Loucy (cell line): ENCODE measurements around the gene NEIL1.

Source experiments
- EZH2phosphoT487 ChIP-seq: fragments of 200-600 bp; IDR thresholded peaks from 2 replicates; pipeline ENCODE4 v1.6.1; 2018; ENCODE audit warnings: antibody characterized with exemption, mild to moderate bottlenecking, moderate library complexity, borderline replicate concordance
- TF ChIP-seq, protein P1 (sequence below): fragments of 200-600 bp; sonication (generic); conservative IDR thresholded peaks from 2 replicates; pipeline ENCODE4 v1.5.1; 2014; ENCODE audit warnings: mild to moderate bottlenecking, antibody characterized with exemption, low read length

DNA sequence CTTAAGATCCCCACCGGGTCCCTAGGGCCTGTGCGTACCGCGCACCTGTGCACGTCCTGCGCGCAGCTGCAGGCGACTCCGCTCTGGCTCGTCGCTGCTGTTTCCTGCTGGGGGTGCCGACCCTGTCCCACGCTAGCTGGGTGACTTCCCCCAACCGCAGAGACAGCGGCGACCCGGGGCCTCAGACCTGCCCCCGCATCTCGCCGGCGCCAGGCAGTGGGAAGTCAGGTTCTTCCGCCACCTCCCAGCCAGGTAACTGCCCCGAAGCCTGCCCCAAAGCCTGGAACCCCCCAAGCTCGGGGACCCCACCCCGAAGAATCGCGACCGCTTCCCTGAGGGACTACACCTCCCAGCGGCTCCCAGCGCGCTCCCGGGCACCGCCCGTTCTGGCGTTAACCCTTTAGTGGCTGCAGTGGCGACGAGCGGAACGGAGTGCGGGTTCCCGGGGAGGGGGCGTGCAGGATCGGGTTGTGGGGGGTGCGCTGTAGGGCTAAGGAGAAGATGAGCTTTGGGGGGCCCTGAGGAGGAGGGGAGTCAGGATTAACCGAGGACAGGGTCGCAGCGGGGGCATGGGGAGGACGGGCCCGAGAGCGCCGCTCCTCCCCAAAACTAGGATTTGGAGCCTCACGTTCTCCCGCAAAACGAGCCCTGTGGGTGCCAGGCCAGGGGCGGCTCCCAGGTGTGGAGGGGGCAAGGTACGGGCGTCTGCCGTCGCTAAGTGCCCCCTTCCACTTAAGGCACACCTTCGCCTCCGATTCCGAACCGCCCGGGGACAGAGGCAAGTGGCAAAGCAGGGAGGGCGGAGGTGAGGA lies 589 bp downstream of the NEIL1 start:
- TF ChIP-seq, protein P1, sequence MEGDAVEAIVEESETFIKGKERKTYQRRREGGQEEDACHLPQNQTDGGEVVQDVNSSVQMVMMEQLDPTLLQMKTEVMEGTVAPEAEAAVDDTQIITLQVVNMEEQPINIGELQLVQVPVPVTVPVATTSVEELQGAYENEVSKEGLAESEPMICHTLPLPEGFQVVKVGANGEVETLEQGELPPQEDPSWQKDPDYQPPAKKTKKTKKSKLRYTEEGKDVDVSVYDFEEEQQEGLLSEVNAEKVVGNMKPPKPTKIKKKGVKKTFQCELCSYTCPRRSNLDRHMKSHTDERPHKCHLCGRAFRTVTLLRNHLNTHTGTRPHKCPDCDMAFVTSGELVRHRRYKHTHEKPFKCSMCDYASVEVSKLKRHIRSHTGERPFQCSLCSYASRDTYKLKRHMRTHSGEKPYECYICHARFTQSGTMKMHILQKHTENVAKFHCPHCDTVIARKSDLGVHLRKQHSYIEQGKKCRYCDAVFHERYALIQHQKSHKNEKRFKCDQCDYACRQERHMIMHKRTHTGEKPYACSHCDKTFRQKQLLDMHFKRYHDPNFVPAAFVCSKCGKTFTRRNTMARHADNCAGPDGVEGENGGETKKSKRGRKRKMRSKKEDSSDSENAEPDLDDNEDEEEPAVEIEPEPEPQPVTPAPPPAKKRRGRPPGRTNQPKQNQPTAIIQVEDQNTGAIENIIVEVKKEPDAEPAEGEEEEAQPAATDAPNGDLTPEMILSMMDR: no peak
- no peak for TF ChIP-seq EZH2phosphoT487
